ENCODE measurements around the gene TWSG1. TPM values are rescaled to one million over a fixed set of nuclear protein-coding genes. Genes with fewer than 3 reads are reported as not detected.
"Not testable (repeated sequence)": the region's sequence is repeated elsewhere in the genome, so short reads cannot be mapped to it uniquely, and the experiment has no call there.

The TWSG1 gene
- total and polyA plus RNA-seq, 10 donors: 6.2 to 28.5 (median 17.3) TPM

DNA sequence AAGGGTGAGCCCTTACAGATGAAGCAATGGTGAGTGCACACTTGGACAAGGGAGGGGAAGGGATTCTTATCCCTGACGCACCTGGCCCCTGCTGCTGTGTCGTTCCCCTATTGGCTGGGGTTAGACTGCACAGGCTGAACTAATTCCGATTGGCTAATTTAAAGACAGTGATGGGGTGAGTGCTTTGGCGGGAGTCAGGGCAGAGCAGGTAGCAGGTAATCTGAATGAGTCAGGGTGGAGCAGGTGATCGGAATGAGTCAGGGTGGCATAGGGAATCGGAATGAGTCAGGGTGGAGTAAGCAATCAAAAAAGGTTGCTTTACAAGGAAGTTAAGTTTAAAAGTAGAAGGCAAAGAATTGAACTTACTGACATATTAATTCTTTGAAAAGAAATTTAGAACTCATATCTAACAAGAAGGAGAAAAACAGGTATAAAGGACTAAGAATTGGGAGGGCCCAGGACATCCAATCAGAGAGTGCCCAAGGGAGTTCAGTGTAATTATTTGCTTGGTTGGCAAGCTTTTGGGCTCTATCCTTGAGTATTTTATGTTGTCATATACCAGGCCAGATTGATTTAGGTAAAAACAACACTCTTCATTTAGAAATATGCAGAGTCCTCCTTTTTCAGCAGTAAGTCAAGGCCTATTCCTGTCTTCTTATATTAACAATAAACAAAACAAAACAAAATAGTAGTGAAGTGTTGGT, 88.4 kb downstream of the TWSG1 start:
- WGBS, 5 donors: 95 to 98% (median 97%) methylated on average over 6 of the region's 6 CpGs
- no peak for DNase-seq
- no peaks in the 10 kb centered on the region for H3K36me3 ChIP-seq
- intact Hi-C loops (cut with DNase I; ENCODE audit: low total_unique reads): no loop called here
- H3K4me1 ChIP-seq: no peaks in the 10 kb centered on the region
- no peak overlapping the region for H3K4me3 ChIP-seq
- H3K9me3 ChIP-seq: peaks cover 0 to 18% (median 9%) of the 10 kb centered on the region in 8 donors
- no peak overlapping the region for H3K27ac ChIP-seq
- TF ChIP-seq POLR2AphosphoS5 (IDR thresholded peaks at IDR 0.05): no peak
- no peak for TF ChIP-seq POLR2A (IDR thresholded peaks at IDR 0.05)
- TF ChIP-seq, protein P1, sequence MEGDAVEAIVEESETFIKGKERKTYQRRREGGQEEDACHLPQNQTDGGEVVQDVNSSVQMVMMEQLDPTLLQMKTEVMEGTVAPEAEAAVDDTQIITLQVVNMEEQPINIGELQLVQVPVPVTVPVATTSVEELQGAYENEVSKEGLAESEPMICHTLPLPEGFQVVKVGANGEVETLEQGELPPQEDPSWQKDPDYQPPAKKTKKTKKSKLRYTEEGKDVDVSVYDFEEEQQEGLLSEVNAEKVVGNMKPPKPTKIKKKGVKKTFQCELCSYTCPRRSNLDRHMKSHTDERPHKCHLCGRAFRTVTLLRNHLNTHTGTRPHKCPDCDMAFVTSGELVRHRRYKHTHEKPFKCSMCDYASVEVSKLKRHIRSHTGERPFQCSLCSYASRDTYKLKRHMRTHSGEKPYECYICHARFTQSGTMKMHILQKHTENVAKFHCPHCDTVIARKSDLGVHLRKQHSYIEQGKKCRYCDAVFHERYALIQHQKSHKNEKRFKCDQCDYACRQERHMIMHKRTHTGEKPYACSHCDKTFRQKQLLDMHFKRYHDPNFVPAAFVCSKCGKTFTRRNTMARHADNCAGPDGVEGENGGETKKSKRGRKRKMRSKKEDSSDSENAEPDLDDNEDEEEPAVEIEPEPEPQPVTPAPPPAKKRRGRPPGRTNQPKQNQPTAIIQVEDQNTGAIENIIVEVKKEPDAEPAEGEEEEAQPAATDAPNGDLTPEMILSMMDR (IDR thresholded peaks at IDR 0.05 in 8 of 11, conservative IDR thresholded peaks at IDR 0.05 in 3 of 11): no peak
- H3K27me3 ChIP-seq (replicated peaks in 1 of 7): no peaks in the 10 kb centered on the region

DNA sequence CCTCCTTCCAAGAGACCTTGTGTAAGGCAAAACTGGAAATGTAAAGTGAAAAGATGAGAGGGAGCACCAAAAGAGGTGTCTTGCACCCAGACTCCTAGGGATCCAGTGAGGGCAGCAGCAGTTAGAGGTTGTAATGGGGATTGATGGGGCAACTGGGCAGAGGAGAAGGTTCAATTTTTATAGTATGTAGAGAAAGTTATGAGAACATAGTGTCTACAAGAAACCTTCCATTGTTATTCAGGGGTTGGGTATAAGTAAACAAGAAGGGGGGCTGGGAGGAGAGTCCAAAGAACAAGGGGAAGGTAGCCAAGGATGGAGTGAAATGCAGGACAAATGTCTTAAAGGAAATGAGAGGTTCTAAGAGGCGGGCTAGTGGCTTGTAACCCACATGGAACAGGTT, 89.1 kb downstream of the TWSG1 start:
- H3K4me3 ChIP-seq; intact Hi-C loops (cut with DNase I; ENCODE audit: low total_unique reads); DNase-seq; H3K27ac ChIP-seq; H3K27me3 ChIP-seq (replicated peaks in 1 of 7); H3K4me1 ChIP-seq; H3K36me3 ChIP-seq: not testable (repeated sequence)
- peaks cover 0 to 18% (median 9%) of the 10 kb centered on the region in 8 donors for H3K9me3 ChIP-seq
- WGBS, 5 donors: 85 to 95% (median 92%) methylated on average over 1 of the region's 1 CpG

DNA sequence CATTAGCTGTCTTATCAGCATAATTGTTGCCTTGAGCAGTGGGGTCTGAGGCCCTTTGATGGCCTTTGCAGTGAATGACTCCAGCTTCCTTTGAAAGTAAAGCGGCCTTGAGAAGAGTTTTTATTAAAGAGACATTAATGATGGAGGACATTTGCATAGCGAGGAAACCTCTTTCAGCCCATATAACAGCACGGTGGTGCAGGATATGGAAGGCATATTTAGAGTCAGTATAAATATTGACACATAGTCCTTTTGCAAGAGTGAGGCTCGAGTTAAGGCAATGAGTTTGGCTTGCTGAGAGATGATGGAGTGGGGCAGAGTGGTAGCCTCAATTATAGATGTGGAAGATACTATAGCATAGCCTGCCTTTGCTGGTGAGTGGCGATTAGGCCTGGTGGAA, 89.7 kb downstream of the TWSG1 start:
- intact Hi-C loops (cut with DNase I; ENCODE audit: low total_unique reads); H3K27ac ChIP-seq; H3K4me3 ChIP-seq; DNase-seq; H3K4me1 ChIP-seq; H3K27me3 ChIP-seq (replicated peaks in 1 of 7); H3K36me3 ChIP-seq: not testable (repeated sequence)
- WGBS, 5 donors: 70 to 91% (median 89%) methylated on average over 5 of the region's 5 CpGs
- peaks cover 0 to 18% (median 9%) of the 10 kb centered on the region in 8 donors for H3K9me3 ChIP-seq

DNA sequence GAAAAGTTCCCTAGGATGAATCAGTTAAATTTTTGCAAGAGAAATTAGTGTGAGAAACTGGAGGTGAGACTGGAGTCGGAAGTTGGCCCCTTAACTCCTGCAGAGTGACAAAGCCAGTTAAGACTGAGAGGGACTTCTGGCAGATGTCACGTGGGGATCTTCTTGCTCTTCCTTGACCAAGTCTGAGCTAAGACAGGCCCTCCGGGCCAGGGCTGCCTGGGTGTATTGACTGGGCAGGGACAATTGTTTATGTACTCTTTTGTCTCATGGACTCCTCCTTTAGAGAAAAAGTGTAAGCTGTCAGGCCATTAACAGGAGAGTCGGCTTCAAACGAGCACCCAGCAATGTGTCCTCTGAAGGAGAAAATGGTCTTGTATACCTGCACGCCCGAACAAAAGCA, 92.2 kb downstream of the TWSG1 start:
- WGBS, 5 donors: 86 to 93% (median 91%) methylated on average over 7 of the region's 7 CpGs
- TF ChIP-seq, protein P1 (IDR thresholded peaks at IDR 0.05 in 8 of 11, conservative IDR thresholded peaks at IDR 0.05 in 3 of 11): no peak
- TF ChIP-seq POLR2A (IDR thresholded peaks at IDR 0.05): no peak
- TF ChIP-seq POLR2AphosphoS5 (IDR thresholded peaks at IDR 0.05): no peak
- H3K36me3 ChIP-seq: no peaks in the 10 kb centered on the region
- H3K4me1 ChIP-seq: no peaks in the 10 kb centered on the region
- H3K4me3 ChIP-seq: no peak overlapping the region
- H3K27ac ChIP-seq: no peak overlapping the region
- peaks cover 0 to 18% (median 9%) of the 10 kb centered on the region in 8 donors for H3K9me3 ChIP-seq
- H3K27me3 ChIP-seq (replicated peaks in 1 of 7): no peaks in the 10 kb centered on the region
- intact Hi-C loops (cut with DNase I; ENCODE audit: low total_unique reads): no loop called here
- DNase-seq: no peak

DNA sequence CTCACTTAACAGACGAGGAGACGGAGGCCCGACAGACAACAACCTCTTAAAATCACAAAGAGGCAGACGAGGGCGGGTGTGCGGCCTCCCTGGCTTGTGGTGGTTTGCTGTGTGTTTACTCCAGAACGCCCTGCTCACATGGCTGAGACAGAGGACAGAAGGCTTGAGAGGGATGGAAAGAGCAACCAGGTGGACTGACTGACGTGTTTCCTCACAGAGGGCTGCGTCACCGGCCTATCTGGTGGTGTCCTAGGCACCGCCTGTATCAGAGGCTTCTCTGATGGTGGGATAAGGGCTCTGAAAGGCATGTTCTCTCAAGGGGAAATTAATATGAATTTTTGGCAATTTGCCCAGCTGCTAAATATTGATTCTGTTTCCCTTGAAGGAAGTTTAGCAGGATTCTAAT, 93.7 kb downstream of the TWSG1 start:
- H3K36me3 ChIP-seq: no peaks in the 10 kb centered on the region
- H3K4me1 ChIP-seq: peaks cover 0 to 4% (median 2%) of the 10 kb centered on the region in 6 donors
- peaks cover 0 to 18% (median 9%) of the 10 kb centered on the region in 8 donors for H3K9me3 ChIP-seq
- no peak overlapping the region for H3K27ac ChIP-seq
- WGBS, 5 donors: 94 to 97% (median 96%) methylated on average over 11 of the region's 11 CpGs
- DNase-seq: no peak
- TF ChIP-seq, protein P1 (IDR thresholded peaks at IDR 0.05 in 8 of 11, conservative IDR thresholded peaks at IDR 0.05 in 3 of 11): no peak
- TF ChIP-seq POLR2A (IDR thresholded peaks at IDR 0.05) (no peak), POLR2AphosphoS5 (IDR thresholded peaks at IDR 0.05) (no peak)
- H3K27me3 ChIP-seq (replicated peaks in 1 of 7): no peaks in the 10 kb centered on the region
- intact Hi-C loops (cut with DNase I; ENCODE audit: low total_unique reads): no loop called here
- no peak overlapping the region for H3K4me3 ChIP-seq
